ENCODE results near the gene AMELX.

AMELX gene

DNA sequence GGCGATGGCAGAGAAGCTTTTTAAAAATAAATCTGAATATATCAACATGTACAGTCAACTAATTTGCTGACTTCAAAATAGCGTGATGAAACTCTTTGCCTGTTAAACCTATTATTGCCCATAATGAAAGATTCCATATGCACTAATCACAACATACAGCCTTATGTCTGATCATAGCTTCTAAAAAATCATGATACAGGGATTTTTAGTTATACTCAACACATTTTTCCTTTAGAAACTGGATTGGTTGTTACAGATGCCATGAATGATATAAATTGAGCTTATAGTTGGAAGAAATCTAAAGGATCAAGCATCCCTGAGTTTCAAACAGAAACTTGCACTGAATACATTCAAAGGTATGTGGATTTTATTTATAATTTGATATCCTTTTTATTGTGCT is at the start of gene AMELX:
TSS of gene AMELX (plus strand) at position 301 of the 400 bp plus-strand sequence. CDS start 1,376 bp downstream, outside the sequence.
- no peak for DNase-seq (ENCODE audit: low spot score)

DNA sequence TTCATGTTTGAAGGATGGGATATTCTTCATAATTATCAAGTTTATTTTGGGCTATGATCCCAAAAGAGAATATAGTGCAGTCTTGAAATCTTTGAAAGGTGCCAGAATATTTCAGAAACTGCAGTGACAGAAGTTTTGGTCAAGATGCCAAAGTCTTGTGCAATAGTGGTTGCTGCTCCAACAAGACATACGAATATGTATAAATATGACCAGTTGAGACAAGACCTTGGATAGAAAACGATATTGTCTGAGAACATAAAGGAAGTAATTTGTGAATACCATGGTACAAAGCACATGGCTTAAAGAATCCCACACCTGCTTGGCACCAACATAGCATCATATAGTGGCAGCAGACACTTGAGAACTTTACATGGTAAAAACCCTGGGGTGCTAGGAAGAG is 48.6 kb upstream of the AMELX start:
- no peak for DNase-seq (ENCODE audit: low spot score)

DNA sequence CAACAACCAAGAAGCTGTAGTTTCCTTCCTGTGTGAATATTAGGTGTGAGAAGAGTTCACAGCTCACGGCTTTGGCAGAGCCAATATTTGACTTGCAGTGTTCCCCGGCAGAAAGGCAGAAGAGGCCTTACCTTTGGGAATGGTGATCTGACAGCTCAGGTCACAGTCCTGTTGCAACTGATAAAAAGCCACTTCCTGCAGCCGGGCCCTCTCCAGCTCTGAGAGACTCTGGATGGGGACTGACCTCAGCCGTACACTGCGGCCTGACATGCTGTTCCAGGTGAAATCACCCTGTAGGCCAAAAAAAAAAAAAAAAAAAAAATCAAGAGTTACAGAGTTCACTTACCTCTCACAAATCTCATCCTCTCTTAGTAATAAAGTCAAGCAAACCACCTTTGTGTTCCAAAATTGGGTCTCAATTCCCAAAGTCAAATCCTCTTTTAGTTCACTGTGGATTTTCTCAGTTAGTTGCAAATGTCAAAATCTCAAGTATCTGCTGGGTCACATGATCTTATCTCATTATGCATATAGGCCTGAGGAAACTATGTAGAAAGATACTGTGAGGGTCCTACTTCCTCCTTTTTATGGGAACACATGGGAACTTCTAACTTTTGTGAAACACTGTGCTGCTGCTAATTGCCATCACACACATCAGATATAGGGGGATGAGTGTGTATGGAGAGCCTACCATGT is 38.6 kb upstream of the AMELX start:
- DNase-seq (ENCODE audit: low spot score) = no peak

DNA sequence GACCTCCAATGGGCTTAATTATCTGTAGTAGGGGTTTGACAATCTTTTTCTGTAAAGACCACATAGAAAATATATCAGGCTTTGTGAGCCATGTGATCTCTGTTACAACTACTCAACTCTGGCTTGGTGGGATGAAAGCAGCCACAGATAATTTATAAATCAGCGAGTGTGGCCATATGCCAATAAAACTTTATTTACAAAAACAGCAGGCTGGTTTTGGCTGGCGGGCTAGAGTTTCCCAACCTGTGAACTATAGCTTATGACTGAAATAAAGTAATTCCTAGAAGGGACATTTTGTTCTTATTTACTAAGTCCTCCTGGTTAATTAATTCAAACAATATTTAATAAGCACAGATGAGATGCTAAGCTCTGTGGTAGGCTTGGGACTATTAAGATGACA is 35.9 kb upstream of the AMELX start:
- DNase-seq (ENCODE audit: low spot score) = no peak

DNA sequence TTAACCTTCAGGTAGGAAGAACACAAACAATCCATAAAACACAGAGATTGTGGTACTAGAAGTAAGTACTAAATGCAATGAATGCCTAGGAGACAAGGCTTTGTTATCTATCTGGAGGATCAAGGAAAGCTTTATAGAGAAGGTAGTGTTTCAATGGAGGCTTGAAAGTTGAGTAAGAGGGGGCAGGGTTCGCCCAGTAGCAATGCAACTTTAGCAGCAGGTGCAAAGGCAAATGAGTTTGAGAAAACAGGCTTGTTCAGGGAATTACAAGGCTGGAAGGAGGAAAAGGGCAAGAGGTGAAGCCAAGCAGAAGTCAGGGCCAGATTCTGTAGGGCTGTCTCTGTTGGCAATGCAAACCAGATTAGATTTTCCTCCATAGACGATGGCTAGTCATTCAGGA is 35.5 kb upstream of the AMELX start:
- no peak for DNase-seq (ENCODE audit: low spot score)

DNA sequence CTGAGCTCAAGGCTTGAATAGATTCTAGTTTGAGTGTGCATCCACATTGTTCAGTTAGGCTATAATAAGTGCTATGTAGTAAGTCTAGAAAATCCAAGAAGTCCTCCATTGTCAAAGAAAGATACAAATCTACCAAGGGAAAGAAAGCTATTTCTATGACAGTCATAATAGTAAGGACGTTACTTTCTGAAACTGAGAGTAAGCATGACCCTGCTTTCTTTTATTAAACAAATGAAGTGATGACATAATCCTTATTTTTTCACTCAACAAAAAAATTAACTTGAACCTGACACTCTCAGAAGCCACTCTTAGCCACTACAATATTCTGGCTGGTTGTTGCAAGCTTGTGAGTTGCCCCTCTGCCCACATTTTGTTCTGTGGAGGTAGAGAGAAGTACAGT is 33.8 kb upstream of the AMELX start:
- DNase-seq (ENCODE audit: low spot score) = no peak

DNA sequence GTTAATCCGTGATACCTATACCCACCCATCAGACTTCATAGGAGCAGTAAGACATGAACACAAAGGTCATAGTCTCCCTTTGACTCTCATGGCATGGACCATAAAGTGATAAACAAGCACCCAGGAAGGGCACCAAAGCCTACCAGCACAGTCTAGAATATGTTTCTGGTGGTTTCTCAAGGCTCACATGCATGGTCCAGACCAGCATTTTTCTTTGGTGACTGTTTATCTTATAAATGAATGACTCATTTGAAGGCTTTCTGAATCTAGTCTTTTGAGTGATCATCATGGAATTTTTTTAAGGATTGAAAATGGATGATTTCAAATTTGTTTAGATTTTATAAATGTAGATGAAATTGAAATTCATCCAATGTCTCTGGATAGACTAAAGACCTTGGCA is 32.0 kb upstream of the AMELX start:
- no peak for DNase-seq (ENCODE audit: low spot score)

DNA sequence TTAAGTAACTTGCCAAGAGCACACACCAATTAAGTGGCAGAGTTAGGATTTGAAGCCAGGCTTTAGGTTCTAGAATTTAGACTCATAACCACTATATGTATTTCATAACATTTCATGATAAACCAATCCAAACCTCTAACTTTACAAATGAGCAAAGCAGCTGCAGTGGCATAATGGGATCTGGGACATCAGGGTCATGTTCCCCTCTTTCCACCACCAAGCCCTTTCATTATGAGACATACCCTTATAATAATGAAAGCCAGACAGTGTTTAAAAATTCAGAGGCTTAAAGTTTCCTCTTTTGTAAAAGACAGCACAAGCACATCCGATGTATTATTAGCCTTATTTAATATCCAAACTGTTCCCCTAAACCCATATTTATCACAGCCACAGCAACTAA is 28.3 kb upstream of the AMELX start:
- no peak for DNase-seq (ENCODE audit: low spot score)

DNA sequence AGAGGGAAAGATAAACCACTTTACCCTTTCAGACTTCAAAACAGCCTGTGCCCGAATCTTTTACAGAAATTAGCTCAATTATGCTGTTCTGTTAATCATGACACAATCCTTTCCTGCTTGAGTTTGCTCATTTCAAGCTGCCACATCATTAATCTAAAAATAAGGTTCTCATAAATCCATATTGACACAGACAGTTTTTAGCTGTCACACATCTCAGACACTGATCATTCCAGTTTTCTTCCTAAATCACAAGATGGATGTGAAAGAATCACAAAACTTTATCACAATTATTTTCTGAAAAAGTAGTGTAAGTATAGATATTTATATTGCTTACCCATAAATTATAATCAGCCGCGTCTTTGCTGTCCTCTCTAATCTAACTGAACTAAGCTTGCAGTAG is 27.9 kb upstream of the AMELX start:
- DNase-seq (ENCODE audit: low spot score) = no peak

DNA sequence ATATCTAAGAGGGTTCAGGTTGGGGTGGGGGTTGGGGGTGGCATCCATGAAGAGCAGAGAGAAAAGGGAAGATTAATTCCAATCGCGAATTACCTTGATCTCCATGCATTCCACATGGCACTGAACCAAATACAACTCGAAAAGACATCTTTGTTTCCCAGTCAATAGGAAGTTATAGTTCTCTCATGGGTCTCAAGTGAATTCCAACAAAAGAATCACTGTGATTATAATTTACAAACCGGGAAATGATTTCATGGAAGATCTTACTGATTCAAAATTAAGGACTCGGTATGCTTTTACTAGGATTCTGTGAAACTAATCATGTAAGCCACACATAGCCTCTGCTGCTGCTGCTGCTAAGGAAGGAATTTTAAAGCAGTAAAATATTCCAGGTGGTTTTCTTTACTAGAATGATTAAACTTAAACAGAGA is 26.6 kb upstream of the AMELX start:
- no peak for DNase-seq (ENCODE audit: low spot score)

DNA sequence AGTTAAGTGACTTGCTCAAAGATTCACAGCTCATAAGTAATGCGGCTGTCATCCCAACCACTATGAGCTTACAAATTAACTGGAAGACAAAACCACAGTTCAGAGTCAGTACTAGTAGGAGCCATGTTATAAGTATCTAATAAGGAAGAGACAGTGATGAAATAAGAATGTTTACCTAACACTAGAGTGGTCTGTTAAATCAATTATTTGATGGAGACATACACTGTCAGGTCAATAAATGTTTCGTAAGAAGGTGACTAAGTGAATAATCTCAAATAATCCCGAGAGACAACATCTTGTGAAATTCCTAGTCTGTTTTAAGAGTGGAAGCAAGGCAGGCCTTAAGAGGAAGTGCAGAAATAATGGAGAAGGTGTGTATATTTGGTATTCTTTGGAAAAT is 25.8 kb upstream of the AMELX start:
- DNase-seq (ENCODE audit: low spot score) = no peak

DNA sequence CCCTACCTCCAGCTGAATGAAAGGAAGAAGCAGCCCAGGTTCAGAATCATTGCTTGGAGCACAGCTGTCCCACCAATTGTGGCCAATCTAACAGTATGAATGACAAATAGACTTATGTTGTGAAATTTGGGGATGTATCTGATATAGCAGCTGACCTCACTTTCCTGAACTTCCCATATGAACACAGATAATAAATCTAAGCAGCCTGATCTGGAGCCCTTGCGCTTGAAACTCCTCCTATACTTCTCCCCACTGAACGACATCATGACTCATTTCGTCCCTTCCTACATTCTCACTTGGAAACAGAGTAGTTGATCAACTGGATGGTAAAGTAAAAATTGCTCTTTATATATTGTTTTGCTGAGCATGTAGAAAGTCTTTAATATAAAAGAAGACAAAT is 24.2 kb upstream of the AMELX start:
- DNase-seq (ENCODE audit: low spot score) = no peak

DNA sequence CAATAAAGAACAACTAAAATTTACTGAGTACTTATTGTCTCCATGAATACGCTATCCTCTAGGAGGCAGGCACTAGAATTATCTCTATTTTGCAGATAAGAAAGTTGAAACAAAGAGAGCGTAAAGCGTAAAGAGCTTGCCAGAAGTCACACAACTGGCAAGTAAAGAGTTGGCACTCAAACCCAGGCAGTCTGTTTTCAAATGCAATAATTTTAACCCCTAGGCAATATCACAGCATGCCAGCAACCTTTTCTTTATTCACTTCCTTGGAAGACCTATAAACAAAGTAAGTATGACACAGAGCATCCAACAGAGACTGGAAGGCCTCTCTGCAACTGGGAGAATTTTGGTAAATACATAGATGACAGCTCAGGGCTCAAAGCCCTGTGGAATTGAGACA is 23.2 kb upstream of the AMELX start:
- no peak for DNase-seq (ENCODE audit: low spot score)

DNA sequence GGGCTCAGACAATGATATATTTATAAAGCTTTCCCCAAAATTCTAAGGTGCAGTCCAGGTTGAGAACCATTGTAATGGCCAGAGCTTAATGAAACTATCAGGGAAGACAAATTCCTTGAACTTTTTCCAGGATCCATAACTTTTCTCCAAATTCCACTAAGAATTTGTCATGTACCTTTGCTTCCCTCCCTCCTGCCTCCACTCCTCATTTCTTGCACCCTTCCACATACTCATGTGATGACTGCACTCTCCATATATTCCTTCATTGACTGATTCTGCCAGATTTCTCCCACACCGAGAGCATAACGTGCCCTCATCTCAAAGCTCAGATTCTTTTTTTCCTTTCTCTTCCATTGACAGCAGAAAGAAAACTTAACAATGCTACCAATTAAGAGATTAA is 20.9 kb upstream of the AMELX start:
- DNase-seq (ENCODE audit: low spot score) = no peak

DNA sequence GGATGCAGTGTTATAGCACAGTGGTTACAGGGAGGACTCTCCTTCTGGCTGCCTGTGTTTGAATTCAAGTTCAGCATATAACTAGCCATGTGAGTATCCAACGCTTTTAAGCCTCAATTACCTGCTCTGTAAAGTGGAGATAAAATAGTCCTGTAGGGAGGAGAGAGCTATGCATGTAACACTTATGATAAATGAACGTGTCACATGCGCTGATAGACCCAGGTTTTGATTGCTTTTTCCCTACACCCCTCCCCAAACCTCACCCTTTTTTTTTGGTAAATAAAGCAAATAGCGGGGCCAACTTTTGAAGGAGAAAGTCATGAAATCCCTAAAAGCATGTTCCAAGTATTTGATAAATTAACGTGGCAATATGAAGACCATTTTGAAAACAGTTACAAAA is 20.4 kb upstream of the AMELX start:
- DNase-seq (ENCODE audit: low spot score) = no peak

DNA sequence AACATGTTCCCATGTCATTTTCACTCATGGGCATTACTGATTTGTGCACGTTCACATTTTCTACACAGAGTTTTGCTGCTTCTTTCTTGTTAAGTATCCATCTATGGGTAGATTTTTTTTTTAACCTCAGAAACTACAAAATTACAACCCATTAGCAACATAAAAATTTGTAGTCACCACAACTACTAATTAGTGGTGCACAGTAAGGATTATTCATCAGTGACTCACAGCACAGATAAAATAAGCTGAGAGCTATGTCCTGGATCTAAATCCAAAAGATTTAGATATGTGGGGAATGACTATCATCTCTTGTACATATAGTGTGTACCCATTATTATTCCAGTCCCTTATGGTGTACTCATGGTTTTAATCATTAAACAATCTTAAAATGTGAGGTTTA is 19.7 kb upstream of the AMELX start:
- no peak for DNase-seq (ENCODE audit: low spot score)

DNA sequence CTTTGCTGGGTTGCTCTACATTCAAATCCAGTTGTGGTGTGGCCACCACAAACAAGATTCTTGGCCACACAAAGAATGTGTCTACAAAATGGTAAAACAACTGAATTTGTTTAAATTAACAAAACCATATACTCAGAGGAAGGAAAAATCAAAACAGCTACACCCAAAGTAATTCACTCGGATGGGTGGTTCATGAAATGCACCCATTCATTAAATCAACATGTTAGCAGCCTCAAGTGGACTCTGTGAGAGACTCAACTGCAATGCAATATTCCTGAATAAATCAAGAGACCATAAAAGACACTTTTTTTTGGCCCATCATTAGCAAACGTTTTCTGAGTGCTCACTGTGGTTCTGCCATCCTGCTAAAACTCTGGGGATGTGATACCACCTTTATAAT is 11.2 kb upstream of the AMELX start:
- DNase-seq (ENCODE audit: low spot score) = no peak

DNA sequence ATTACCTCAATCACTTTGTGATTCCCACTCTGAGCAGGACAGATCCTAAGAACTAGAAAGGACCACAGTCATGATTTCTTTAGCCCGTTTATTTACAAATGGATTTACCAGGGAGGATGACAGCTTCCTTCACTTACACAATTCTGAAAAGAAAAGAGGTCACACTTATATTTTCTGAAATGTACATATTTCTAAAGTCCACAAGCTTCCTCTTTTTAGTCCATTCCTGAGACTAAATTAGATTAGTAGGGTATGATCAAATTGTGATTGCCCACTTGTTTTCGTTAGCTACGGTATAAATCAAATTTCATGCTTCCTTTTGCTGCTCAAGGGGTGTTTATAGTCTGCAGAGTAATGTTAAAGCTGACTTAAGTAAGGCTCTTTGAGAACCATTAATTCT is 7.6 kb upstream of the AMELX start:
- DNase-seq (ENCODE audit: low spot score) = no peak

DNA sequence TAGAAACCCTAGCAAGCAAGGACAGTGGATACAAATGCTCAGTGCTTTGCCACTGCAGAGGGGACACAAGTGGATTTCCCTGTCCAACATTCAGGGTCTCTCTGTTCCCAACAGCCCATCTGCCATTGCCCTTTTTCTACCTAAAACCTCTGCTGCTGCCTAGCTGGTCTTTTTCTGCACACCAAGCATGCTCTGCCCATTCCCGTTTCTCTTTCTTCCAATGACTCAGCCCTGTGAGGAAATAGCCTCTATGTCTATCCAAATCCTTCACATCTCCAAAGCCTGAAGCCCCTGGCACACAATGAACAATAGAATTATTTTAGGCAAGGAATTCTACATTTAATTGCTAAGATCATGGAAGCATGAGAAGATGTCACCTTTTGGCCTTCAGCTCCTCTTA is 5.7 kb upstream of the AMELX start:
- DNase-seq (ENCODE audit: low spot score) = no peak

DNA sequence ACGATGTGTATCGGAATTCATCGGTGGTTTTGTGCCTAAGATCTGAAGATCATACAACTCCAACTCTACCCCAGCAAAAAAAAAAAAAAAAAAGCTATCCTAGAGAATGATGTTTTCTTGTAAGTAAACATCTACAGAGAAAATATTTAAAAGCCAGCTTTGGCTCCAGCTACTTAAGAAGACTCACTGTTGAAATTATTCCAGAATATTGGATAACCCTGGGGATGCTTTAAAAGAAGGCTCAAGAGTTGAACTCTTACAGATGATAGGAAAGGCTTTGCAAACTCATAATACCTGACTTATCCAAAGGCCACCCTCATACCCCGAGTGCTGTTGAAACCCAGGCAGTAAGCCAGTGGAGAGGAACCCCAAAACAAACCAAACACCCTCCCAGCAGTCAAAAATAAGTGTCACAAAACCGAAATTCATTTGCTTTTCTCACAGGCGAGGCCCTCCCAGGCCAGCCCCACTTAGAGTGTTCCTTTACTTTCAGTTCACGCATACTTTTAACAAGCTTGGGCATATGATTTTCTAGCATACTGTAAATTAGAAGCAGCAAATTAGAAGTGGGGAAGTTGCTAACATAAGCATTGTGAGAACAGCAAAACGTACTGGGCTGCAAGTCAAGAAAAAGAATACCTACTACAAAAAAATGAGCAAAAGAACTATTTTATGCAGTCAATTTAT is 2.7 kb upstream of the AMELX start:
- DNase-seq (ENCODE audit: low spot score) = no peak

DNA sequence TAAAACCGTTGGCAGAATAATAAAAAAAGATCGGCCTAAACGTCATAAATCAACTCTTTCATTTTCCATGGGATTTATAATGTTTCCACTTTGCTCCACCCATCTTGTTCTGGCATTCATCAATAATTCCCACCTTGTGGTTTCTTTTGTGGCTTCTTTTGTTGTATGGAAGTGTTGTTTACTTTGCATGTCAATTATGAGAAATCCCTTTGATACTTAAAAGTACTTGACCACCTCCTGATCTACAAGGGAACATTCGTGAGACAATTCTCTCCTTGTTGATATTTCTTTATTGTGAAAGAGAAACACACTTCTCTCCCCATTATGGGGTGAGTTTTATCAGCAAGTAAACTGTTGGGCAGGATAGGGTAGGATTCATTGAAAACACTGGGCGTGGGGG is 2.8 kb downstream of the AMELX start:
- no peak for DNase-seq (ENCODE audit: low spot score)

DNA sequence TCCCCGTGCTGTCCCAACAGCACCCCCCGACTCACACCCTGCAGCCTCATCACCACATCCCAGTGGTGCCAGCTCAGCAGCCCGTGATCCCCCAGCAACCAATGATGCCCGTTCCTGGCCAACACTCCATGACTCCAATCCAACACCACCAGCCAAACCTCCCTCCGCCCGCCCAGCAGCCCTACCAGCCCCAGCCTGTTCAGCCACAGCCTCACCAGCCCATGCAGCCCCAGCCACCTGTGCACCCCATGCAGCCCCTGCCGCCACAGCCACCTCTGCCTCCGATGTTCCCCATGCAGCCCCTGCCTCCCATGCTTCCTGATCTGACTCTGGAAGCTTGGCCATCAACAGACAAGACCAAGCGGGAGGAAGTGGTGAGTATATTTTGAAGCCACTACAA is 5.4 kb downstream of the AMELX start:
- no peak for DNase-seq (ENCODE audit: low spot score)

DNA sequence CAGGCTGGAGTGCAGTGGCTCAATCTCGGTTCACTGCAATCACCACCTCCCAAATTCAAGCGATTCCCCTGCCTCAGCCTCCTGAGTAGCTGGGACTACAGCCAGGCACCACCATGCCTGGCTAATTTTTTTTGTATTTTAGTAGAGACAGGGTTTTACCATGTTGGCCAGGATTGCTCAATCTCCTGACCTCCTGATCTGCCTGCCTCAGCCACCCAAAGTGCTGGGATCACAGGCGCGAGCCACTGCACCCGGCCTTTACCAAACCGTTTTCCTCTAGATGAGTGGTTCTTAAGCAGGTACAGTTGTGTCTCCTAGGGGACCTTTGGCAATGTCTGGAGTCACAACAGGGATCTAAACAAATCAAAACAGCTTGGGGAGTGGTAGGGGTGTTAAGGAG is 11.6 kb downstream of the AMELX start:
- DNase-seq (ENCODE audit: low spot score) = no peak

DNA sequence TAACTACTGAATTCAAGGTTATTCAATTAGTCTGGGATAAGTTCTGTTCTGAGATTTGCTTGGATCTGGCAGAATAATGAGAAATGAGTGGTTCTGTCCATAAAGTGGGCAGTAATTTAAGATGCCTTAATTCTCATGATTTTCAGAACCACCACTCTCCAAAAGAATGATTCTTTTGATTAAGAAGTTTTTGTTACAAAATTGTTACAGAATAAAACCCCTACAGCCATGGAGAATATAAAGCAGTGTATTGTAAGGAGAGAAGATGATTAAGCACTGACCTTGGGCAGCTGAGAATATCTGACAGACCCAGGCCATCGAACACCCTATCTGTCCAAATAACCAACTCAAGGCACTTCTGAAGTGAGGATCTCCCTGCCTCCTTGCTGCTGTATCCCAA is 12.4 kb downstream of the AMELX start:
- no peak for DNase-seq (ENCODE audit: low spot score)

Measured in hematopoietic multipotent progenitor cell treated with erythropoietin and hydrocortisone succinate and interleukin-3 and kit ligand, for 17 days (in vitro differentiated cells).